Measurements from ENCODE around the gene RPS6KB1. TPM values are rescaled to one million over a fixed set of nuclear protein-coding genes. Genes with fewer than 3 reads are reported as not detected.
A peak's percentile ranks its signal among the peaks of the same experiment; 100 is the strongest.

Gene RPS6KB1
- total RNA-seq, 4 donors from 2014 or later, result 18.4 to 49.2 (median 25.9) TPM

DNA sequence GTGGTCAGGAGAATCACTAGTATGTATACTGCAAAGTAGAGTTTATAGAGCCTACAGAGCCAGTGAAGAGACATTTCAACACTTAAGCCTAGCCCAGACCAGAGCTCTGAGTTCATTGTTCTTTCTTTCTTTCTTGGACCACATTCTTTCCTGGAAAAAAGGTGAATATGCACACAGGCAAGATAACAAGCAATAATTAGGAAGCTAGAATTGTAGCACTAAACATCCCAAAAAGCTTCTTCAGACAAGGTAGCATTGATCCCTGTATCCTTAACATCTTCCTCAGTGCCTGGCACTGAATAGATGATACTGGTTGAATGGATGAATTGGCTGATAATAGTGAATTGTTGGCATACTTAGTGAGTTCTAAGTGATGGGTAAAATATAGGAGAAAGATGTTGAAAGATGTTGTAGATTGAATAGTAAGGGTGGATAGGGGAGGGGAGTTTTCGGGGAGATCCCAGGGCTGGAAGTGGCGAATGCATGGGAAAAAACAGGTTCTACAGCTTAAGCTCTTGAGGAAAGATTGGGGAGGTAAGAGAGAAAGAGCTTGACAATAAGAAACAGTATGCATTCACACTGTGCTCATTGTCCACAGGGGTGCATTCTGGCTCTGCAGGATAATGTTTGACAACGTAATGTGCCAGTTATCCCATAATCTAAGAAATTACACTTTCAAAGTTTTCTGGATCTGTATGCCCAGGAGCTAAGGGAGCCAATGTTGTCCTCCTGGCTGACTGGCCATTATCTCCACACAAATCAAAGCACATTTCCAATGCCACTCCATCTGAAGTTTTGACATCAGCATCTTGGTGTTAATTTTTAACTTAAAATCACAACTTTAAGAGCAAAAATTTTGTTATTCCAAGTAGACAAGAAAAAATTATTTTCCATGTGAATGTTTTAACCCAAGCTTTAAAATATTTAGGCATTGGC lies 35.8 kb upstream of the RPS6KB1 start:
- H3K27me3 ChIP-seq, result no peaks in the 10 kb centered on the region
- 47 to 56% methylated on average over 3 of the region's 3 CpGs for WGBS, 2 donors
- no peak overlapping the region for H3K4me3 ChIP-seq
- peak overlapping the region in 3 of 4 donors; percentile 3 to 29 (median 23) for H3K27ac ChIP-seq
- no peak for DNase-seq
- peaks cover 0 to 20% (median 8%) of the 10 kb centered on the region in 3 donors for H3K36me3 ChIP-seq
- H3K9me3 ChIP-seq, result no peaks in the 10 kb centered on the region
- intact Hi-C loops (cut with DNase I), result no loop called here
- peaks cover 23 to 58% (median 25%) of the 10 kb centered on the region in 3 donors for H3K4me1 ChIP-seq
- TF ChIP-seq, protein P1, sequence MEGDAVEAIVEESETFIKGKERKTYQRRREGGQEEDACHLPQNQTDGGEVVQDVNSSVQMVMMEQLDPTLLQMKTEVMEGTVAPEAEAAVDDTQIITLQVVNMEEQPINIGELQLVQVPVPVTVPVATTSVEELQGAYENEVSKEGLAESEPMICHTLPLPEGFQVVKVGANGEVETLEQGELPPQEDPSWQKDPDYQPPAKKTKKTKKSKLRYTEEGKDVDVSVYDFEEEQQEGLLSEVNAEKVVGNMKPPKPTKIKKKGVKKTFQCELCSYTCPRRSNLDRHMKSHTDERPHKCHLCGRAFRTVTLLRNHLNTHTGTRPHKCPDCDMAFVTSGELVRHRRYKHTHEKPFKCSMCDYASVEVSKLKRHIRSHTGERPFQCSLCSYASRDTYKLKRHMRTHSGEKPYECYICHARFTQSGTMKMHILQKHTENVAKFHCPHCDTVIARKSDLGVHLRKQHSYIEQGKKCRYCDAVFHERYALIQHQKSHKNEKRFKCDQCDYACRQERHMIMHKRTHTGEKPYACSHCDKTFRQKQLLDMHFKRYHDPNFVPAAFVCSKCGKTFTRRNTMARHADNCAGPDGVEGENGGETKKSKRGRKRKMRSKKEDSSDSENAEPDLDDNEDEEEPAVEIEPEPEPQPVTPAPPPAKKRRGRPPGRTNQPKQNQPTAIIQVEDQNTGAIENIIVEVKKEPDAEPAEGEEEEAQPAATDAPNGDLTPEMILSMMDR (IDR thresholded peaks at IDR 0.05), result no peak
- no peak for TF ChIP-seq POLR2A (IDR thresholded peaks at IDR 0.05)

DNA sequence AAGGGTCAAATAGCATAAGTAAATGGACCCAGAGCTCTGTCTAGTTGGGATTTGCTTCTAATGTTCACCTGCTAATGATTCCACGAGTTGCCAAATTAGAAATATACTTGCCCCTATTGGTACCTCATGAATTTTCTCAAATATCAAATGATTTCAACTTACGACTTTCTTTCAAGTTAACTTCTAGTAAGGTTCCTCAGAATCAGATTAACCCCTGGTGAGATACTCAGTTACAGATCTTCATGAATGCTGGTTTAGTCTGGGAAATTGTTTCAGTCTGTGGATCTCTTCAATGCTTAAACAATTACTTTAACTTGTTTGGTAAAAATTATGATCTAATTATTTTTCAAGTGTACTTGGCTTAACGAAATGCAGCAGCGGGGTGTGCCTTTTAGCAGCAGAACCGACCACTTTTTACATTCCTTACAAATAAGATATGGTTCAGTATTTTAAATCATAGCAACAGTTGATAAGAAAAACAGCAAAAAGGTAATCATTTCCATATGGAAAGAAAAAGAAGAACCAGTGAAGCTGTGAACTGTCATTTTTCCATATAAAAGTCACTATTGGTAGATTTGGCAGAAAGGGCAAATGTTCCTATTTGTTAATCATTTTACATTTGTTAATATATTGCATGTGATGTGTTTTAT lies 34.6 kb upstream of the RPS6KB1 start:
- 79 to 80% methylated on average over 5 of the region's 5 CpGs for WGBS, 2 donors
- H3K4me1 ChIP-seq, result peaks cover 13 to 46% (median 20%) of the 10 kb centered on the region in 3 donors
- no peak overlapping the region for H3K27ac ChIP-seq
- H3K27me3 ChIP-seq, result no peaks in the 10 kb centered on the region
- TF ChIP-seq, protein P1 (IDR thresholded peaks at IDR 0.05), result no peak
- no peak for TF ChIP-seq POLR2A (IDR thresholded peaks at IDR 0.05)
- H3K9me3 ChIP-seq, result no peaks in the 10 kb centered on the region
- intact Hi-C loops (cut with DNase I), result no loop called here
- H3K36me3 ChIP-seq, result peaks cover 0 to 30% (median 8%) of the 10 kb centered on the region in 3 donors
- no peak for DNase-seq
- no peak overlapping the region for H3K4me3 ChIP-seq

DNA sequence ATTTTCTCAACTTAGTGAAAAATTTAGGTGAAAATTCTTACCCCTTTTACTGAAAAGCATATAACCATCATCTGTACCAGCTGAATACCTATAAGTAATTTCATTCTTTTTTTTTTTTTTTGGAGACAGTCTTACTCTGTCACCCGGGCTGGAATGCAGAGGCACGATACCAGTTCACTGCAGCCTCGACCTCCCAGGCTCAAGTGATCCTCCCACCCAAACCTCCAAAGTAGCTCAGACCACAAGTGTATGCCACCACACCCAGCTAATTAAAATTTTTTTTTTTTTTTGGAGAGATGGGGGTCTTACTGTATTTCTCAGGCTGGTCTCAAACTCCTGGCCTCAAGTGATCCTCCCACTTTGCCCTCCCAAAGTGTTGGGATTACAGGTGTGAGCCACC lies 34.0 kb upstream of the RPS6KB1 start:
- intact Hi-C loops (cut with DNase I), result no loop called here
- Histone ChIP-seq H3K4me3 (no peak overlapping the region), H3K27ac (no peak overlapping the region), H3K27me3 (no peaks in the 10 kb centered on the region), H3K9me3 (no peaks in the 10 kb centered on the region), H3K36me3 (peaks cover 0 to 36% (median 10%) of the 10 kb centered on the region in 3 donors), H3K4me1 (peaks cover 7 to 40% (median 14%) of the 10 kb centered on the region in 3 donors)
- WGBS, 2 donors, result 64 to 69% methylated on average over 3 of the region's 3 CpGs
- no peak for TF ChIP-seq POLR2A (IDR thresholded peaks at IDR 0.05)
- TF ChIP-seq, protein P1 (IDR thresholded peaks at IDR 0.05), result no peak
- no peak for DNase-seq

DNA sequence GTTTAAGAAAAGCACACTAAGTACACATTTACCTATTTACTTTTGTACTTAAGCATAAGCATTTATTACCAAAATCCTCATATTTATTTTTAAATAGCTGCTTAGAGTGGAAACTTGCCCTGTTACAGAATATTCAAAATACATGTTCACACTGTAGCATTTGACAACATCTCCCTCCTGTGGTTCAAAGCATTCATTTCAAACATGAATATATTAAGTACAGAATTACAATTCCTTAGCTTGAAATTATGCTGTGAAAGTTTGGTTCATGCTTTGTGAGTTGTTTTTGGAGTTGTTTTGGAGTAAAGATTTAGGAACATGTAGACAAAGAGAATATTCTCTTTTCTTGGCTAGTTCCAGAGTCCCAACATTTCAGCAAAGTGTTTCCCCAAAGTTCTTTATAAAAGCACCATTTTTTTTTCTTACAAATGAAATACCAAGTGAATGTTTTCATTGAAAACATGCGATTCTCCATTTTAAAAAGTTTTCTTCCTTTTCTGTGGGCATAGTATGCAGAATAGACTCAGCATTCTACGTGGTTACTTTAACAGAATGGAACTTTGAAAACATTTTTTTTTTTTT lies 33.4 kb upstream of the RPS6KB1 start:
- Histone ChIP-seq H3K9me3 (no peaks in the 10 kb centered on the region), H3K27me3 (no peaks in the 10 kb centered on the region), H3K27ac (no peak overlapping the region), H3K4me1 (peaks cover under 1 to 35% (median 14%) of the 10 kb centered on the region in 3 donors), H3K36me3 (peaks cover 0 to 42% (median 15%) of the 10 kb centered on the region in 3 donors), H3K4me3 (no peak overlapping the region)
- no peak for TF ChIP-seq POLR2A (IDR thresholded peaks at IDR 0.05)
- TF ChIP-seq, protein P1 (IDR thresholded peaks at IDR 0.05), result peak in 5 of 6 experiments; percentile 52 to 77 (median 73)
- DNase-seq, result no peak
- intact Hi-C loops (cut with DNase I), result no loop called here
- 63 to 93% methylated on average over 2 of the region's 2 CpGs for WGBS, 2 donors
